Mesodermal cell (in vitro differentiated cells): ENCODE measurements around the gene CPAMD8.

Experiments
- H3K27ac ChIP-seq: 2 replicates; pipeline ENCODE4 v1.7.0; 2013; ENCODE audit warnings: mild to moderate bottlenecking, low read depth, low read length, moderate library complexity; ENCODE audit not compliant: severe bottlenecking
- H3K36me3 ChIP-seq: 2 replicates; pipeline ENCODE4 v1.7.1; 2013; ENCODE audit warnings: mild to moderate bottlenecking, low read length, moderate library complexity; ENCODE audit not compliant: control insufficient read depth, insufficient read depth
- H3K4me1 ChIP-seq: one replicate; pipeline ENCODE4 v1.7.1; 2013; ENCODE audit warnings: mild to moderate bottlenecking, low read length; ENCODE audit not compliant: insufficient read depth, control insufficient read depth, poor library complexity, severe bottlenecking
- H3K4me3 ChIP-seq: 2 replicates; pipeline ENCODE4 v1.7.0; 2013; ENCODE audit warnings: low read length, control low read depth, mild to moderate bottlenecking; ENCODE audit not compliant: insufficient read depth, poor library complexity, severe bottlenecking; ENCODE audit errors: extremely low read depth
- H3K9me3 ChIP-seq: 2 replicates; pipeline ENCODE4 v1.7.1; 2013; ENCODE audit warnings: mild to moderate bottlenecking, low read length, moderate library complexity; ENCODE audit not compliant: control insufficient read depth
- WGBS, 2 experiments: methylation state at CpG; one replicate each; pipeline ENCODE4 v1.1.5; 2013; ENCODE audit warnings: missing lambda C conversion rate in 2 of 2; ENCODE audit not compliant: insufficient coverage in 2 of 2; 5-methylcytosine and 5-hydroxymethylcytosine counted together

The CPAMD8 gene

DNA sequence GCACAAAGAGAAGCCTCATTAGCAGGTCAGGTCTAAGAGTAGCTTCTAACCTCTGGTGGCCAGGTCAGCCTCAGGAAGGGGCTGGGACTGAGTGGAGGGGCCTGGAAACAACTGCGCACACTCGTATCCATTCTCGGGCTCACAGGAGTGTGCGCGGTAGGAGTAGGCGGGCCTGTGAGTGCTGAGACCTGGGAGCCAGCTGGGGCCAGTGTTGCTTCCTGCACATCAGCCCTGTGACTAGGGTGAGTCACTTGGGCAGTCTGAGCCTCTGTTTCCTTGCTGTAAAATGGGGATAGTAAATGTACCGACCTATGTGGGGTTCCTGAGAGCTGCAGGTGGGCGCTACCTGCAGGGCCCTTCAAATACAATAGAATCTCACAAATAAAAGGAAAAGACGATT lies 170.5 kb downstream of the CPAMD8 start:
- Histone ChIP-seq H3K36me3 (peaks cover 82% of the 10 kb centered on the region), H3K9me3 (no peaks in the 10 kb centered on the region), H3K27ac (no peak overlapping the region), H3K4me3 (no peak overlapping the region), H3K4me1 (no peaks in the 10 kb centered on the region)
- 96 to 97% methylated on average over 7 of the region's 9 CpGs for WGBS, 2 experiments

DNA sequence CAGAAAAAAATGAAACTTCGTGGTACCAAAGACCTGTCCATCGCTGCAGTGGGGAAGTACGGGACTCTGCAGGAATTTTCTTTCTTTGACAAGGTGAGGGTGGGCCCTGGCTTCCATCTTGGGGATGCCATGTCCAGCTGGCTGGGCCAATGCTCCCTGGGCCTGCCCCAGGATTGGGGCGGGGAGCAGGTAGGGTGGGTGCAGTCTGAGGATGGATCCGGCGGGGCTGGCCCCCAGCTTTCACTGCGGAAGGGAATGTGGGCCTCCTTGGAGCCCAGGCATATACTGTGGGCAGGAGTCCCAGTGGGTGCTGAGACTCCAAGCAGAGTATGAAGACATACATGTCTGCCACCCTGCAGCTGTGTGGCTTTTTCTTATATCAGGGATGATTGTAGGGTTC lies 173.5 kb downstream of the CPAMD8 start:
- Histone ChIP-seq H3K36me3 (peaks cover 95% of the 10 kb centered on the region), H3K9me3 (no peaks in the 10 kb centered on the region), H3K27ac (no peak overlapping the region), H3K4me3 (no peak overlapping the region), H3K4me1 (no peaks in the 10 kb centered on the region)
- 93 to 100% methylated on average over 7 of the region's 7 CpGs for WGBS, 2 experiments

DNA sequence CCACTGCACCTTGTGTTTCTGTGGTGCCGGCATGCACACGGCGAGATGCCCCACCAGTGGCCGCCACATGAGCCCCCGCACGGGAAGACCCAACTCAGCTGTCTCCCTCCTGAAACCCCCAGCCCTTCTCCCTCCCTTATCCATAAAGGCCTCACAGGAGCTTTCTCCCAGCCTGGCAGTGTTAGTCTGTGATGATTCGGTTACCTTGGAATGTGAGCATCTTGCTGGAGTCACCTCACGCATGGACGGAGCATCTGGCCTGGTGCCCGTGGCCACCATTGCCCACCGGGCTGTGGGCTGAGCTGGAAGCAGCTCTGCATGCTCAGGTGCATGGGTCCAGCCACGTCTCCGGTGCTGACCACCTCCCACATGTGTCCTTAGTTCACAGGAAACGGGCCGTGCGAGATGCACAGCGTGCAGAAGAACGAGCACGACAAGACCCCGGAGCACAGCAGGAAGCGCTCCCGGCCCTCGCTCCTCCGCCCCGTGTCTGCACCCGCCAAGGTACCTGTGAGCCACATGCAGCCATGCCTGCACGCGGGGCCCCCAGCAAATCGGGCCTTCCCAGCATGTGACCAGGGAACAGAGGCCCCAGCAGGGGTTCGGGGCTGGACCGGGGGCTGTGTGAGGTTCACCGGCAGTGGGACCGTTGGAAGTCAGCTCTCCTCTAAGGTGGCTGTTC lies 175.4 kb downstream of the CPAMD8 start:
- peaks cover 98% of the 10 kb centered on the region for H3K36me3 ChIP-seq
- no peak overlapping the region for H3K4me3 ChIP-seq
- no peak overlapping the region for H3K27ac ChIP-seq
- no peaks in the 10 kb centered on the region for H3K4me1 ChIP-seq
- no peaks in the 10 kb centered on the region for H3K9me3 ChIP-seq
- 92 to 93% methylated on average over 30 to 33 of the region's 33 CpGs for WGBS, 2 experiments

DNA sequence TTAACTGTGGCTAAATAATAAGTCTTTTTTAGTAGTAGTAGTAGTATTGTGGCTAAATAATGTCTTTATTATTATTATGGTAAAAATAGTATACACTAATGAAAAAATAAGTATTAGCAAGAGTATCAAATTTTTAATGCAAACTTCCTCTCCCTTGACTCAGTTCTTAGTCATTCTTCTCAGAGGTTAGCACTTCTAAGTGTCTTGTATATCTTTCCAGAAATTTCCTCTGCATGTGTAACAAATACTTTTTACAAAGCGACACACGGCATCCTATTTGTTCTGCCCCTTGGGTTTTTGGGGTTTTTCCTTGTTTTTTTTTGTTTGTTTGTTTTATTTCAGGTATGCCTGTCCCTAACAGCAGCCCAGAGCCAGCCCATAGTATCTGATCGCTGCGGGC lies 176.5 kb downstream of the CPAMD8 start:
- Histone ChIP-seq H3K9me3 (no peaks in the 10 kb centered on the region), H3K36me3 (peaks cover 97% of the 10 kb centered on the region), H3K4me1 (no peaks in the 10 kb centered on the region), H3K27ac (no peak overlapping the region), H3K4me3 (no peak overlapping the region)
- 80% methylated on average over 1 of the region's 4 CpGs; no CpG with 5 or more reads in 1 of the 2 experiments for WGBS, 2 experiments

DNA sequence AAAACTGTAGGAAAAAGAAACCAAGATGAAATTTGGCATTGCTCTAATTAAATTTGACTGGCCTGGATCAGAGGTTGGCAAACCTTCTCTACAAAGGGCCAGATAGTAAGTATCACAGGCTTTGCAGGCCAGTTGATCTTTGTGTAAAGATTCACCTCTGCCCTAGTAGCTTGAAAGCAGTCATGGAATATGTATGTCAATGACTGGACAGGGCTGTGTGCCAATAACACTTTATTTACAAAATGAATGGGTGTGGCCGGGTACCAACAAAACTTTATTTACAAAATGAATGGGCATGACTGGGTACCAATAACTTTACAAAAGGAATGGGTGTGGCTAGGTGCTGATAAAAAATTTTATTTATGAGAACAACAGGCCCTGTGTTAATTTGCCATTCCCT lies 177.4 kb downstream of the CPAMD8 start:
- Histone ChIP-seq H3K9me3 (no peaks in the 10 kb centered on the region), H3K36me3 (peaks cover 97% of the 10 kb centered on the region)
- 100% methylated on average over 1 of the region's 1 CpG; no CpG with 5 or more reads in 1 of the 2 experiments for WGBS, 2 experiments

DNA sequence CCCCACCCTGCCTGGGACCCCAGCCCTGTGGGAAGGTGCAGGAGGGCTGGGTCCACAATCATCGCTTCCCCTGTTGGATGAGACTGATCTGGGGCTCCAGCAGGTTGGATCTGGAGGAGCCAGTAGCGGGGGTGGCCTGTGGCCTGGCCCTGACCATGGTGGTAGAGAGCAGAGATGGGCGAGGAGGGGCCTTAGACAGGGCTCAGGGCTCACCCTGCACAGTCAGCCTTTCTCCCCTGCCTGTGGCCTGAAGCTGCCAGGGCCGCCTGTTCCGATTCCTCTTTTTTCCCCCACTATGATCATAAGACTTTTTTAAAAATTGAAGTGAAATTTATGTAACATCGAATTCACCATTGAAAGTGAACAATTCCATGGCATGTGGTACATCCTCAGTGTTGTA lies 179.2 kb downstream of the CPAMD8 start:
- H3K27ac ChIP-seq: no peak overlapping the region
- no peak overlapping the region for H3K4me3 ChIP-seq
- H3K36me3 ChIP-seq: peaks cover 97% of the 10 kb centered on the region
- 100% methylated on average over 1 of the region's 6 CpGs; no CpG with 5 or more reads in 1 of the 2 experiments for WGBS, 2 experiments
- H3K9me3 ChIP-seq: no peaks in the 10 kb centered on the region
- no peaks in the 10 kb centered on the region for H3K4me1 ChIP-seq

More for the DNA sequence above, 177.4 kb downstream of the CPAMD8 start:
- no peaks in the 10 kb centered on the region for H3K4me1 ChIP-seq
- no peak overlapping the region for H3K4me3 ChIP-seq
- no peak overlapping the region for H3K27ac ChIP-seq

DNA sequence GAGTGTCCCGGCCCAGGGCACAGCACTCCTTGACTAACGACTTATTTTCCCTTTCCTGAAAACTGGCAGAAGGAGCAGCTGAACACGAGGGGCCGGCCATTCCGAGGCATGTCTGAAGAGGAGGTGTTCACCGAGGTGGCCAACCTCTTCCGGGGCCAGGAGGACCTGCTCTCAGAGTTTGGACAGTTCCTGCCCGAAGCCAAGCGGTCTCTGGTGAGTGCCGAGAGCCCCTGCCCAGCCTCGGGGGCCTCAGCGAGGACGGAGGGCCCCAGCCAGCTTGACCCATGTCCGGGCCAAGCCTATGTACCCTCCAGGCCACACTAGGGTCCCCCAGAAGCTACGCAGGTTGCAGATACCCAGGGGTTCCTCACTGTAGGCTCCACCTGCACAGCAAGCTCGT lies 179.7 kb downstream of the CPAMD8 start:
- Histone ChIP-seq H3K4me1 (no peaks in the 10 kb centered on the region), H3K9me3 (no peaks in the 10 kb centered on the region), H3K36me3 (peaks cover 96% of the 10 kb centered on the region), H3K27ac (no peak overlapping the region), H3K4me3 (no peak overlapping the region)
- 96% methylated on average over 14 to 15 of the region's 16 CpGs for WGBS, 2 experiments
